22Rv1 (cell line): ENCODE measurements around the gene GOLGA6C.
"Not testable (repeated sequence)": the region's sequence is repeated elsewhere in the genome, so short reads cannot be mapped to it uniquely, and the experiment has no call there.

ENCODE experiments used
- ZFX ChIP-seq: fragments of 450-650 bp; IDR thresholded peaks from 2 replicates; pipeline ENCODE4 v1.6.1; 2017; ENCODE audit warnings: antibody characterized with exemption, borderline replicate concordance
- TF ChIP-seq, protein P1 (sequence below): fragments of 450-650 bp; IDR thresholded peaks from 2 replicates; pipeline ENCODE4 v1.5.1; 2017; ENCODE audit warnings: mild to moderate bottlenecking

DNA sequence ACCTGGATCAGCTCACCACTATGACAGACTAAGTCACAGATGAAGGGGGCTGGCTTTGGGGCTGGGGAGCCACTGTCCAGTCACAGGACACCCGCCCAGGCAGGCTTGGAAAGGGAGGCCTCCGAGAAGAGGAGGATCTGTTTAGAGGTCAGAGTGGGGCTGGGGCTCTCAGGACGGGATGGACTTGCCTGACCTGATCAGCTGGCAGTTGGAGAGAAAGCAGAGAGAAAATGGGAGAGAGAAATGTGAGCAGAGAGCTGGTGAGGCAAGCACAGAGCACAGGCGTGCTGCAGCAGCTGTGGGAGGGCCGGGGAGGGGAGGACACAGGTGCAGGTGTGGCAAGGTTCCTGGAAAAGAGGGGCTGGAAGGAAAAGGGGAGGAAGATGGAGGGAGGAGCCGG, 41.9 kb downstream of the GOLGA6C start:
- TF ChIP-seq, protein P1, sequence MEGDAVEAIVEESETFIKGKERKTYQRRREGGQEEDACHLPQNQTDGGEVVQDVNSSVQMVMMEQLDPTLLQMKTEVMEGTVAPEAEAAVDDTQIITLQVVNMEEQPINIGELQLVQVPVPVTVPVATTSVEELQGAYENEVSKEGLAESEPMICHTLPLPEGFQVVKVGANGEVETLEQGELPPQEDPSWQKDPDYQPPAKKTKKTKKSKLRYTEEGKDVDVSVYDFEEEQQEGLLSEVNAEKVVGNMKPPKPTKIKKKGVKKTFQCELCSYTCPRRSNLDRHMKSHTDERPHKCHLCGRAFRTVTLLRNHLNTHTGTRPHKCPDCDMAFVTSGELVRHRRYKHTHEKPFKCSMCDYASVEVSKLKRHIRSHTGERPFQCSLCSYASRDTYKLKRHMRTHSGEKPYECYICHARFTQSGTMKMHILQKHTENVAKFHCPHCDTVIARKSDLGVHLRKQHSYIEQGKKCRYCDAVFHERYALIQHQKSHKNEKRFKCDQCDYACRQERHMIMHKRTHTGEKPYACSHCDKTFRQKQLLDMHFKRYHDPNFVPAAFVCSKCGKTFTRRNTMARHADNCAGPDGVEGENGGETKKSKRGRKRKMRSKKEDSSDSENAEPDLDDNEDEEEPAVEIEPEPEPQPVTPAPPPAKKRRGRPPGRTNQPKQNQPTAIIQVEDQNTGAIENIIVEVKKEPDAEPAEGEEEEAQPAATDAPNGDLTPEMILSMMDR, result not testable (repeated sequence)
- TF ChIP-seq ZFX, result not testable (repeated sequence)
